ENCODE data around the gene HSPG2. TPM values are rescaled to one million over a fixed set of nuclear protein-coding genes. Genes with fewer than 3 reads are reported as not detected.

Gene HSPG2
- total RNA-seq, 1 donor from 2014 or later: 28.7 TPM

DNA sequence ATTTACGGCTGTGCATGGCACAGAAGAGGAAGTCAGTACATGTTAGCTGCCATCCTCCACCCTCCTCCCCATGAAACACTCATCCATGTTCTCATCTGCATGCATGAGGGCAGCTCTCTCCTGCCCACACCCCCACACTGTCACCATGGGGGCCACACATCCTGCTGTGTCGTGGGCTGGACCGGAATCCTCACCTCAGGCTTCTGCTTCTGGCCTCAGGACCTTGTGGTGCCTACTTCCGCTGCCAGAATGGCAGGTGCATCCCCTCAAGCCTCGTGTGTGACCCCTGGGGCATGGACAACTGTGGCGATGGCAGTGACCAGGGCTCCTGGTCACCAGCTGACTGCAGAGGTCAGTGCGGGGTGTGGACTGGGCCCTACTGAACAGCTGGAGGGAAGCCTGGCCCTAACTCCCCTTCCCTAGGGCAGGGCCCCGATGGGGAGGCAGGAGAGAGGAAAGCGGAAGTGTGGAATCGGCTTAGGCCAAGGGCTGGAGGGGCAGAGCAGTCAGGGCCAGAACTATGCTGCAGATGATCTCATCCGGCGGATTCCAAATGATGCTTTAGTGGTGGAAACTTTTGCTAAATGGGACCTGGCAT lies 121.3 kb downstream of the HSPG2 start:
- DNase-seq (ENCODE audit: low read depth) (no peak), FAIRE-seq (no peak)
- H3K36me3 ChIP-seq (ENCODE audit: control insufficient read depth, insufficient read depth, low read length): no peaks in the 10 kb centered on the region
- no peaks in the 10 kb centered on the region for H3K27me3 ChIP-seq (ENCODE audit: control insufficient read depth, insufficient read depth, low read length)
- TF ChIP-seq, protein P1, sequence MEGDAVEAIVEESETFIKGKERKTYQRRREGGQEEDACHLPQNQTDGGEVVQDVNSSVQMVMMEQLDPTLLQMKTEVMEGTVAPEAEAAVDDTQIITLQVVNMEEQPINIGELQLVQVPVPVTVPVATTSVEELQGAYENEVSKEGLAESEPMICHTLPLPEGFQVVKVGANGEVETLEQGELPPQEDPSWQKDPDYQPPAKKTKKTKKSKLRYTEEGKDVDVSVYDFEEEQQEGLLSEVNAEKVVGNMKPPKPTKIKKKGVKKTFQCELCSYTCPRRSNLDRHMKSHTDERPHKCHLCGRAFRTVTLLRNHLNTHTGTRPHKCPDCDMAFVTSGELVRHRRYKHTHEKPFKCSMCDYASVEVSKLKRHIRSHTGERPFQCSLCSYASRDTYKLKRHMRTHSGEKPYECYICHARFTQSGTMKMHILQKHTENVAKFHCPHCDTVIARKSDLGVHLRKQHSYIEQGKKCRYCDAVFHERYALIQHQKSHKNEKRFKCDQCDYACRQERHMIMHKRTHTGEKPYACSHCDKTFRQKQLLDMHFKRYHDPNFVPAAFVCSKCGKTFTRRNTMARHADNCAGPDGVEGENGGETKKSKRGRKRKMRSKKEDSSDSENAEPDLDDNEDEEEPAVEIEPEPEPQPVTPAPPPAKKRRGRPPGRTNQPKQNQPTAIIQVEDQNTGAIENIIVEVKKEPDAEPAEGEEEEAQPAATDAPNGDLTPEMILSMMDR (IDR thresholded peaks at IDR 0.05; ENCODE audit: insufficient read depth, low read length, severe bottlenecking): no peak
- no peak overlapping the region for H3K4me3 ChIP-seq (ENCODE audit: low read depth, low read length)

DNA sequence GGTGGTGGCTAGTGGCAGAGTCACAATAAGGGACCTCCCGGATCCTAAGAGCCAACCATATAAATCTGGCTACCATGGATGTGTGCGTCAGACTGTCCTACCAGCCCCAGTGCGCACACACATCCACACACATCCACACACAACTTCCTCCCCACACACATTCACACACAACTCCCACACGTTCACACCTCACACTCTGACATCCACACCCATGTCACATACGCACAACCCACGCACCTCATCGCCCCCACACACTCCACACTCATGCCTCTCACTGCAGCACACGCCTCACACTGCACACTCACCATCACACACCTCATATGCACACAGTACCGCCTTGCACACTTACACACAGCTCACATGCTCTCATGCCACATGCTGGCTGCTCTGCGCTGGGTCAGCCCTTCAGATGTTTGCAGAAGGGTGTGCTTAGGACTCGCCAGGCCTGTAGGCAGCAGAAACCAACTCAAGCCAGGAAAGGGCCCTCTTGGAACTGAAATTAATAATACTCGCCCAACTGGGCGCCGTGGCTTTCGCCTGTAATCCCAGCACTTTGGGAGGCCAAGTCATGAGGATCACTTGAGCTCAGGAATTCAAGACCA lies 122.0 kb downstream of the HSPG2 start:
- no peaks in the 10 kb centered on the region for H3K36me3 ChIP-seq (ENCODE audit: control insufficient read depth, insufficient read depth, low read length)
- DNase-seq (ENCODE audit: low read depth) (no peak), FAIRE-seq (peak; percentile 68)
- H3K4me3 ChIP-seq (ENCODE audit: low read depth, low read length): no peak overlapping the region
- no peaks in the 10 kb centered on the region for H3K27me3 ChIP-seq (ENCODE audit: control insufficient read depth, insufficient read depth, low read length)
- TF ChIP-seq, protein P1 (IDR thresholded peaks at IDR 0.05; ENCODE audit: insufficient read depth, low read length, severe bottlenecking): no peak

DNA sequence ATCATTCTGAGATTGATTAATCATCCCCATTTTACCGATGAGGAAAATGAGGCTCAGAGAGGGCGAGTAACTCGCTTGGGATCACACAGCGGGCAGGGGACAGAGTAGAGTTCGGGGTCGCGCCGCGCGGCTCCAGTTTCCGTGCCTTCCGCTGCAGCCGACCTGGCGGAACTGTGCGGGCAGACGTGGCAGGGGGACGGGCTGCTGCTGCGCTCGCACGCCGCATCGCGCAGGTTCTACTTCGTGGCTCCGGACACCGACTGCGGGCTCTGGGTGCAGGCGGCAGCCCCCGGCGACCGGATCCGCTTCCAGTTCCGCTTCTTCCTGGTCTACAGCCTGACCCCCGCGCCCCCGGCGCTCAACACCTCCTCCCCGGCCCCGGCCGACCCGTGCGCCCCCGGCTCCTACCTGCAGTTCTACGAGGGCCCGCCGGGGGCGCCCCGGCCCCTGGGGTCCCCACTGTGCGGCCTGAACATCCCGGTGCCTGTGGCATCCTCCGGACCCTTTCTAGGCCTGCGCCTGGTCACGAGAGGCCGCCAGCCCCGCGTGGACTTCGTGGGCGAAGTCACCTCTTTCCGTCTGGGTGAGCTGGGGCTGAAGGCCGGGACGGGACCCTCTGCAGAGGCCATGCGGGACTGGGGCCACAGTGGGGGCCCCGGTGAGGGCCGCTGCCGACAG lies 122.7 kb downstream of the HSPG2 start:
- FAIRE-seq: no peak
- DNase-seq (ENCODE audit: low read depth): no peak
- TF ChIP-seq, protein P1 (IDR thresholded peaks at IDR 0.05; ENCODE audit: insufficient read depth, low read length, severe bottlenecking): peak; percentile 70
- H3K27me3 ChIP-seq (ENCODE audit: control insufficient read depth, insufficient read depth, low read length): no peaks in the 10 kb centered on the region
- no peaks in the 10 kb centered on the region for H3K36me3 ChIP-seq (ENCODE audit: control insufficient read depth, insufficient read depth, low read length)
- peak overlapping the region; percentile 29 for H3K4me3 ChIP-seq (ENCODE audit: low read depth, low read length)

DNA sequence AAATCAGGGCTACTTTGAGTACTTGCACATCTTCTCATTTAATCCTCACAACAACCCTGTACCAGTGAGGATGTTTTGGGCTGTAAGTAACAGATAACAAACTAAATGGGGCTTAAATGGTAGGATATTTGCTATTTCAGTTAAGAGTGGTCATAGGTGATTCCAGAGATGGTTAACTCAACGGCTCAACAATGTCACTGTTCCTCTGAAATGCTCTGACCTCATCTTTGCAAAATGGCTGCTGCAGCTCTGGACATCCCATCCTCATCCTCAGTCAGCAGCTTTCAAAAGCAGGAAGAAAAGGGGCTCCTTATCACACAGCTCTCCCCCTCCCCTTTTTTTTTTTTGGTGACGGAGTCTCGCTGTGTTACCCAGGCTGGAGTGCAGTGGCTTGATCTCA lies 123.6 kb downstream of the HSPG2 start:
- Histone ChIP-seq H3K36me3 (ENCODE audit: control insufficient read depth, insufficient read depth, low read length) (no peaks in the 10 kb centered on the region), H3K4me3 (ENCODE audit: low read depth, low read length) (no peak overlapping the region), H3K27me3 (ENCODE audit: control insufficient read depth, insufficient read depth, low read length) (no peaks in the 10 kb centered on the region)
- TF ChIP-seq, protein P1 (IDR thresholded peaks at IDR 0.05; ENCODE audit: insufficient read depth, low read length, severe bottlenecking): no peak
- FAIRE-seq: no peak
- no peak for DNase-seq (ENCODE audit: low read depth)

DNA sequence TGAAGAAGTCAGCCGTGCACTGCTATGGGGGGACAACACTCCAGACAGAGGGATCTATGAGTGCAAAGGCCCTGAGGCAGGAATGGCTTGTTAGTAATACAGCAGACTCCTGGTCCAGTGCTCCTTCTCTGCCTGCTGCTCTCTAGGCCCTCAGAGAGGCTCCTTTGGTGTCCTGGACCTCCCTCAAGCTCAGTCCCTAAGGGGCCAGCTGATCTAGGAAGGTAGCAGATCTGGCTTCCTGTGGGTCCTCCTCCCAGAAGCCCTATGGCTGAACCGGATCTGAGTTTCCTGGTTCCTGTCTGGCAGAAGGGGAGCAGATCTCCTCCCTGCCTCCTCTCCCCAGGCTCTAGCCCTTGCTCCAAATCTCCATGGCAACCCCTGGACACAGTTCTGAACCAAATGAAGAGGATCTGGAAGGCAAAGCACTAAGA lies 125.2 kb downstream of the HSPG2 start, which contains the start of gene LDLRAD2:
Gene LDLRAD2, plus strand, starts transcription at position 391 of the 431 bp plus-strand sequence. CDS start 187 bp downstream, outside the sequence.
- Histone ChIP-seq H3K4me3 (ENCODE audit: low read depth, low read length) (no peak within 1 kb of the TSS), H3K27me3 (ENCODE audit: control insufficient read depth, insufficient read depth, low read length) (no peaks in the 10 kb centered on the region), H3K36me3 (ENCODE audit: control insufficient read depth, insufficient read depth, low read length) (no peaks in the 10 kb centered on the region)
- DNase-seq (ENCODE audit: low read depth) (no peak), FAIRE-seq (no peak)
- TF ChIP-seq, protein P1 (IDR thresholded peaks at IDR 0.05; ENCODE audit: insufficient read depth, low read length, severe bottlenecking): no peak

Data from bronchial epithelial cell (primary cell).